HG03064 (cell line): ENCODE data around the gene IGF2R.

ENCODE experiments used
- ATAC-seq: cut with Tn5 transposase; IDR thresholded peaks from one replicate; pipeline ENCODE4 v1.9.1; 2021; ENCODE audit warnings: low read depth; ENCODE audit not compliant: unreplicated experiment

Gene IGF2R

GRCh38 chr6:160039441-160039840 lies 70.6 kb downstream of the IGF2R start:
- ATAC-seq: no peak

GRCh38 chr6:160040055-160040454 lies 71.2 kb downstream of the IGF2R start:
- no peak for ATAC-seq

GRCh38 chr6:160040527-160041264 lies 71.8 kb downstream of the IGF2R start:
- no peak for ATAC-seq

GRCh38 chr6:160041608-160042007 lies 72.7 kb downstream of the IGF2R start:
- no peak for ATAC-seq

- ATAC-seq: no peak
Observed at GRCh38 chr6:160042014-160042773, 73.3 kb downstream of the IGF2R start.

- no peak for ATAC-seq
Observed at GRCh38 chr6:160042788-160043301, 74.0 kb downstream of the IGF2R start.

- ATAC-seq: no peak
Observed at GRCh38 chr6:160043784-160044183, 74.9 kb downstream of the IGF2R start.

GRCh38 chr6:160044687-160045086 lies 75.8 kb downstream of the IGF2R start:
- no peak for ATAC-seq

GRCh38 chr6:160048471-160048870 lies 79.6 kb downstream of the IGF2R start:
- ATAC-seq: no peak

- ATAC-seq: no peak
Observed at GRCh38 chr6:160049346-160049745, 80.5 kb downstream of the IGF2R start.

- ATAC-seq: no peak
Observed at GRCh38 chr6:160050022-160050421, 81.1 kb downstream of the IGF2R start.

- no peak for ATAC-seq
Observed at GRCh38 chr6:160051390-160051789, 82.5 kb downstream of the IGF2R start.

GRCh38 chr6:160054271-160054670 lies 85.4 kb downstream of the IGF2R start:
- ATAC-seq: no peak

- no peak for ATAC-seq
Observed at GRCh38 chr6:160054913-160055312, 86.0 kb downstream of the IGF2R start.

GRCh38 chr6:160055378-160055777 lies 86.5 kb downstream of the IGF2R start:
- ATAC-seq: no peak

- ATAC-seq: no peak
Observed at GRCh38 chr6:160055813-160056212, 86.9 kb downstream of the IGF2R start.

- no peak for ATAC-seq
Observed at GRCh38 chr6:160057080-160057479, 88.2 kb downstream of the IGF2R start.

GRCh38 chr6:160058603-160059215 lies 89.8 kb downstream of the IGF2R start:
- no peak for ATAC-seq

GRCh38 chr6:160060221-160060620 lies 91.3 kb downstream of the IGF2R start:
- no peak for ATAC-seq

- ATAC-seq: no peak
Observed at GRCh38 chr6:160060920-160061447, 92.1 kb downstream of the IGF2R start.

GRCh38 chr6:160063771-160064413 lies 95.0 kb downstream of the IGF2R start:
- ATAC-seq: no peak
